IMR-90 (cell line): ENCODE data around the gene PON2. TPM values are rescaled to one million over a fixed set of nuclear protein-coding genes. Genes with fewer than 3 reads are reported as not detected.

Experiments
- ATAC-seq: fragments of 200-7000 bp; cut with Tn5 transposase; 2 replicates; pipeline ENCODE4 v1.9.1; 2020; ENCODE audit warnings: low read depth, mild to moderate bottlenecking, moderate library complexity
- BruUV-seq: library from RNA; stranded (reverse); fragments of 400-500 nt; replicated peaks from 2 replicates; lab custom pipeline; 2021; lab: Mats Ljungman, UMichigan
- CTCF ChIA-PET: fragments of 300-600 bp; formaldehyde crosslinking; extraction: SDS; loops from one replicate; lab custom pipeline; 2021; ENCODE audit warnings: antibody characterized with exemption; lab: Yijun Ruan, JAX
- POLR2A ChIA-PET: fragments of 300-600 bp; sonication (Branson Sonifier 250); formaldehyde crosslinking; loops from one replicate; lab custom pipeline; 2022; ENCODE audit warnings: antibody characterized with exemption; ENCODE audit not compliant: unreplicated experiment; lab: Charles Lee
- DNase-seq: peaks from one replicate; pipeline ENCODE4 v3.0.0; 2013
- H2AFZ ChIP-seq: replicated peaks from 2 replicates; pipeline ENCODE3; 2013; ENCODE audit warnings: low read length, mild to moderate bottlenecking; ENCODE audit not compliant: poor library complexity
- H2AK5ac ChIP-seq: 2 replicates; pipeline ENCODE4 v1.6.1; 2013; ENCODE audit warnings: low read depth, low read length, inconsistent platforms
- H2AK9ac ChIP-seq: replicated peaks from 2 replicates; pipeline ENCODE3; 2013; ENCODE audit warnings: mild to moderate bottlenecking, low read depth, low read length, moderate library complexity; ENCODE audit not compliant: poor library complexity
- H2BK120ac ChIP-seq: 2 replicates; pipeline ENCODE4 v1.6.1; 2013; ENCODE audit warnings: low read depth, low read length, inconsistent platforms
- H2BK15ac ChIP-seq: 3 replicates; pipeline ENCODE4 v1.6.1; 2013; ENCODE audit warnings: low read depth, low read length, inconsistent platforms
- H2BK20ac ChIP-seq: 2 replicates; pipeline ENCODE4 v1.6.1; 2013; ENCODE audit warnings: low read depth, mild to moderate bottlenecking, inconsistent platforms, low read length, moderate library complexity
- H2BK5ac ChIP-seq: 2 replicates; pipeline ENCODE4 v1.6.1; 2013; ENCODE audit warnings: mild to moderate bottlenecking, low read depth, low read length, inconsistent platforms; ENCODE audit not compliant: poor library complexity, severe bottlenecking
- H3K14ac ChIP-seq: replicated peaks from 2 replicates; pipeline ENCODE4 v1.6.1; 2013; ENCODE audit warnings: low read depth, low read length, inconsistent platforms
- H3K18ac ChIP-seq: 2 replicates; pipeline ENCODE4 v1.6.1; 2013; ENCODE audit warnings: low read depth, low read length, control low read depth
- H3K23ac ChIP-seq: 2 replicates; pipeline ENCODE4 v1.6.1; 2013; ENCODE audit warnings: low read depth, low read length, inconsistent platforms
- H3K27ac ChIP-seq: 2 replicates; pipeline ENCODE4 v1.5.1; 2013; ENCODE audit warnings: mild to moderate bottlenecking, control low read depth, low read length; ENCODE audit not compliant: insufficient read depth
- H3K27me3 ChIP-seq: 2 replicates; pipeline ENCODE4 v1.6.1; 2013; ENCODE audit warnings: low read length; ENCODE audit not compliant: control insufficient read depth, insufficient read depth
- H3K36me3 ChIP-seq: 2 replicates; pipeline ENCODE4 v1.6.1; 2013; ENCODE audit warnings: low read length, mixed read lengths; ENCODE audit not compliant: control insufficient read depth, insufficient read depth
- H3K4ac ChIP-seq: 2 replicates; pipeline ENCODE4 v1.6.1; 2013; ENCODE audit warnings: low read depth, low read length, inconsistent platforms
- H3K4me1 ChIP-seq: 2 replicates; pipeline ENCODE4 v1.6.1; 2013; ENCODE audit warnings: low read length, mixed read lengths; ENCODE audit not compliant: control insufficient read depth, insufficient read depth
- H3K4me2 ChIP-seq: 2 replicates; pipeline ENCODE4 v1.6.1; 2013; ENCODE audit warnings: low read depth, mild to moderate bottlenecking, control low read depth, low read length, moderate library complexity
- H3K4me3 ChIP-seq: 2 replicates; pipeline ENCODE4 v1.5.1; 2013; ENCODE audit warnings: low read depth, mild to moderate bottlenecking, control low read depth, low read length, moderate library complexity; ENCODE audit not compliant: insufficient read depth
- H3K56ac ChIP-seq: 2 replicates; pipeline ENCODE4 v1.6.1; 2013; ENCODE audit warnings: low read length, inconsistent platforms; ENCODE audit not compliant: insufficient read depth; ENCODE audit errors: extremely low read depth
- H3K79me1 ChIP-seq, 2 experiments: 2 replicates each; pipeline ENCODE4 v1.6.1; 2013; ENCODE audit warnings: low read length in 2 of 2, inconsistent platforms in 1 of 2, low read depth in 1 of 2
- H3K9ac ChIP-seq: 2 replicates; pipeline ENCODE4 v1.6.1; 2013; ENCODE audit warnings: low read depth, low read length, control low read depth
- H3K9me1 ChIP-seq: 2 replicates; pipeline ENCODE4 v1.6.1; 2013; ENCODE audit warnings: low read length, inconsistent platforms; ENCODE audit not compliant: insufficient read depth
- H3K9me3 ChIP-seq: 2 replicates; pipeline ENCODE4 v1.6.1; 2013; ENCODE audit warnings: low read length; ENCODE audit not compliant: control insufficient read depth, insufficient read depth
- H4K20me1 ChIP-seq: 2 replicates; pipeline ENCODE4 v1.6.1; 2013; ENCODE audit warnings: low read length, inconsistent platforms; ENCODE audit not compliant: insufficient read depth
- H4K5ac ChIP-seq: 2 replicates; pipeline ENCODE4 v1.6.1; 2013; ENCODE audit warnings: mild to moderate bottlenecking, low read depth, low read length, control low read depth
- H4K8ac ChIP-seq, 2 experiments: 2 replicates each; pipeline ENCODE4 v1.6.1; 2013; ENCODE audit warnings: low read depth in 2 of 2, low read length in 2 of 2, control low read depth in 1 of 2, inconsistent platforms in 1 of 2
- H4K91ac ChIP-seq: 2 replicates; pipeline ENCODE4 v1.6.1; 2013; ENCODE audit warnings: low read depth, low read length, inconsistent platforms; ENCODE audit not compliant: insufficient read depth
- BHLHE40 ChIP-seq: fragments of 150-350 bp; IDR thresholded peaks from 2 replicates; pipeline ENCODE4 v1.6.1; 2016; ENCODE audit warnings: mild to moderate bottlenecking, low read depth, low read length
- CEBPB ChIP-seq: IDR thresholded peaks from 2 replicates; pipeline ENCODE4 v1.6.1; 2012; ENCODE audit warnings: low read depth, low read length, improper control_type of control experiment
- CHD1 ChIP-seq: IDR thresholded peaks from 2 replicates; pipeline ENCODE4 v1.6.1; 2012; ENCODE audit warnings: low read depth, low read length, improper control_type of control experiment
- CTCF ChIP-seq: conservative IDR thresholded peaks from 2 replicates; pipeline ENCODE4 v1.5.1; 2012; ENCODE audit warnings: mild to moderate bottlenecking, low read depth, low read length, improper control_type of control experiment
- FOS ChIP-seq: fragments of 150-350 bp; IDR thresholded peaks from 2 replicates; pipeline ENCODE4 v1.6.1; 2016; ENCODE audit warnings: low read depth, low read length
- MAZ ChIP-seq: IDR thresholded peaks from 2 replicates; pipeline ENCODE4 v1.6.1; 2012; ENCODE audit warnings: low read depth, mild to moderate bottlenecking, low read length, improper control_type of control experiment, moderate library complexity, borderline replicate concordance
- NFE2L2 ChIP-seq: fragments of 150-350 bp; IDR thresholded peaks from 2 replicates; pipeline ENCODE4 v1.6.1; 2016; ENCODE audit warnings: low read depth, mild to moderate bottlenecking, low read length
- POLR2A ChIP-seq: IDR thresholded peaks from 2 replicates; pipeline ENCODE4 v1.6.1; 2012; ENCODE audit warnings: mild to moderate bottlenecking, low read depth, low read length
- RAD21 ChIP-seq: IDR thresholded peaks from 2 replicates; pipeline ENCODE4 v1.6.1; 2012; ENCODE audit warnings: low read length, improper control_type of control experiment
- RCOR1 ChIP-seq: IDR thresholded peaks from 2 replicates; pipeline ENCODE4 v1.6.1; 2012; ENCODE audit warnings: mild to moderate bottlenecking, low read length, improper control_type of control experiment; ENCODE audit not compliant: insufficient replicate concordance
- RFX5 ChIP-seq: IDR thresholded peaks from 2 replicates; pipeline ENCODE4 v1.8.0; 2012; ENCODE audit warnings: low read depth, mild to moderate bottlenecking, low read length, moderate library complexity
- SMC3 ChIP-seq: fragments of 150-350 bp; IDR thresholded peaks from 2 replicates; pipeline ENCODE4 v1.6.1; 2016; ENCODE audit warnings: low read depth, mild to moderate bottlenecking, antibody characterized with exemption, low read length, moderate library complexity
- USF2 ChIP-seq: fragments of 150-350 bp; IDR thresholded peaks from 2 replicates; pipeline ENCODE4 v1.6.1; 2017; ENCODE audit warnings: mild to moderate bottlenecking, antibody characterized with exemption, low read length, low read depth
- WGBS, 2 experiments: methylation state at CpG; one replicate each; pipeline versions ENCODE4 v1.1.5 to v1.1.7; 2013; ENCODE audit warnings: missing lambda C conversion rate in 2 of 2; ENCODE audit not compliant: insufficient read length in 1 of 2; ENCODE audit errors: extremely low coverage in 2 of 2; 5-methylcytosine and 5-hydroxymethylcytosine counted together
- dilution Hi-C: fragments of 300-500 bp; cut with HindIII; formaldehyde crosslinking; loops from one replicate; pipeline ENCODE4 v1.14.3; 2018; ENCODE audit warnings: low sequenced_read_pairs; ENCODE audit not compliant: unreplicated experiment
- in situ Hi-C: fragments of 300-500 bp; cut with MboI; formaldehyde crosslinking; loops from 3 replicates; pipeline ENCODE4 v1.14.3; 2019; ENCODE audit warnings: low sequenced_read_pairs, inconsistent platforms, mixed read lengths
- intact Hi-C: fragments of 100-400 bp; cut with micrococcal nuclease; formaldehyde crosslinking; loops from 2 replicates; pipeline ENCODE4 v1.10.0; 2022
- polyA plus RNA-seq, 3 experiments: library from polyadenylated mRNA; depleted of rRNA; stranded (reverse); fragments of >200 nt; gene quantifications; 2 replicates each; pipeline ENCODE4 v1.2.3, GENCODE V29; 2012; ENCODE audit warnings: low replicate concordance in 1 of 3
- total RNA-seq: library from RNA; depleted of rRNA; stranded (reverse); fragments of >200 nt; gene quantifications from 2 replicates; pipeline ENCODE4 v1.2.3, GENCODE V29; 2012

PON2 gene
- total and polyA plus RNA-seq, 2 of the 4 experiments (the other 2 are of a cell fraction) = 36.2 to 65.7 TPM

- no CpG with 5 or more reads among the region's 3 CpGs for WGBS, 2 experiments
- no peak overlapping the region for H2BK5ac ChIP-seq
- POLR2A ChIA-PET = no interaction called here
- no peaks in the 10 kb centered on the region for H3K79me1 ChIP-seq
- H4K20me1 ChIP-seq = no peaks in the 10 kb centered on the region
- H3K9me1 ChIP-seq = no peaks in the 10 kb centered on the region
- no peak overlapping the region for H2AK9ac ChIP-seq
- no peaks in the 10 kb centered on the region for H3K9me3 ChIP-seq
- no peak overlapping the region for H3K56ac ChIP-seq
- DNase-seq (no peak), ATAC-seq (no peak)
- H3K14ac ChIP-seq = no peak overlapping the region
- no peak overlapping the region for H4K5ac ChIP-seq
- no peak overlapping the region for H2BK20ac ChIP-seq
- no peak overlapping the region for H4K91ac ChIP-seq
- no peaks in the 10 kb centered on the region for H3K36me3 ChIP-seq
- no peak overlapping the region for H3K4me3 ChIP-seq
- no TSS peak for BruUV-seq
- no peak overlapping the region for H3K4me2 ChIP-seq
- H3K27me3 ChIP-seq = no peaks in the 10 kb centered on the region
- H3K23ac ChIP-seq = no peak overlapping the region
- H3K27ac ChIP-seq = no peak overlapping the region
- CTCF ChIA-PET = interaction anchor here (0.6 kb wide), 1 partner anchor 87 kb away, joined by 5 read pairs; no protein-coding TSS in a partner anchor
- H2BK15ac ChIP-seq = no peak overlapping the region
- no peak overlapping the region for H4K8ac ChIP-seq
- no peak overlapping the region for H2AK5ac ChIP-seq
- H3K4ac ChIP-seq = no peak overlapping the region
- no peak overlapping the region for H2BK120ac ChIP-seq
- H3K4me1 ChIP-seq = no peaks in the 10 kb centered on the region
- no peak for TF ChIP-seq FOS
- no peak for TF ChIP-seq USF2
- TF ChIP-seq CEBPB = no peak
- no peak for TF ChIP-seq RFX5
- no peak for TF ChIP-seq BHLHE40
- TF ChIP-seq SMC3 = no peak
- TF ChIP-seq NFE2L2 = no peak
- TF ChIP-seq POLR2A = no peak
- no peak for TF ChIP-seq RCOR1
- no peak for TF ChIP-seq MAZ
- TF ChIP-seq CHD1 = no peak
- TF ChIP-seq CTCF = 0 out of 2 replicates have a peak, but pooled peaks have one; percentile 27
- peak; percentile 15; the same call in 1 of the 2 replicates for TF ChIP-seq RAD21
- H3K18ac ChIP-seq = no peak overlapping the region
- H3K9ac ChIP-seq = no peak overlapping the region
- in situ Hi-C loops (no loop called here), intact Hi-C loops (loop anchor here (1.0 kb wide), 1 partner anchor 120 kb away; no protein-coding TSS in a partner anchor), dilution Hi-C loops (no loop called here)
- H2AFZ ChIP-seq = no peak overlapping the region
These were observed 77.2 kb downstream of the PON2 start for GRCh38 chr7:95357623-95358022.
